Natural killer cell (primary cell): Measurements from ENCODE around the gene N4BP2L2. TPM values are rescaled to one million over a fixed set of nuclear protein-coding genes. Genes with fewer than 3 reads are reported as not detected.

ENCODE experiments used
- ATAC-seq, 3 donors: fragments of 150-1000 bp in 2 of 3; fragments of 200-7000 bp in 1 of 3; cut with Tn5 transposase; 1 replicate in 1 of 3; 2 replicates in 2 of 3; pipeline ENCODE4 v1.10.0; 2021; ENCODE audit warnings: mild to moderate bottlenecking in 2 of 3, moderate library complexity in 2 of 3
- DNase-seq, 2 donors: peaks; one replicate each; pipeline versions ENCODE4 v3.0.0 to v3.0.0-alpha.2; 2013 to 2021; ENCODE audit warnings: mixed read lengths in 1 of 2
- H3K27ac ChIP-seq: one replicate; pipeline ENCODE4 v1.5.1; 2013; ENCODE audit warnings: mild to moderate bottlenecking, low read length
- H3K27me3 ChIP-seq: one replicate; pipeline ENCODE4 v1.6.1; 2013; ENCODE audit warnings: low read length; ENCODE audit not compliant: control insufficient read depth, insufficient read depth
- H3K36me3 ChIP-seq: one replicate; pipeline ENCODE4 v1.6.1; 2013; ENCODE audit warnings: low read length; ENCODE audit not compliant: control insufficient read depth, insufficient read depth
- H3K4me1 ChIP-seq: one replicate; pipeline ENCODE4 v1.6.1; 2013; ENCODE audit warnings: low read length; ENCODE audit not compliant: control insufficient read depth, insufficient read depth
- H3K4me3 ChIP-seq: one replicate; pipeline ENCODE4 v1.5.1; 2013; ENCODE audit warnings: low read length
- H3K9me3 ChIP-seq: one replicate; pipeline ENCODE4 v1.6.1; 2013; ENCODE audit warnings: low read length; ENCODE audit not compliant: control insufficient read depth, insufficient read depth
- H3K27ac Mint-ChIP-seq, 2 donors: one replicate each; pipeline ENCODE4 v1.8.0; 2022; ENCODE audit warnings: mild to moderate bottlenecking in 2 of 2, mixed read lengths in 2 of 2, moderate library complexity in 1 of 2
- H3K27me3 Mint-ChIP-seq, 2 donors: one replicate each; pipeline ENCODE4 v1.8.0; 2022; ENCODE audit warnings: low read depth in 2 of 2, mixed read lengths in 2 of 2
- H3K36me3 Mint-ChIP-seq: one replicate; pipeline ENCODE4 v1.8.0; 2022; ENCODE audit warnings: mixed read lengths
- H3K4me1 Mint-ChIP-seq, 2 donors: one replicate each; pipeline ENCODE4 v1.8.0; 2022; ENCODE audit warnings: mixed read lengths in 2 of 2
- H3K4me3 Mint-ChIP-seq: one replicate; pipeline ENCODE4 v1.8.0; 2022; ENCODE audit warnings: mild to moderate bottlenecking, moderate library complexity, mixed read lengths
- H3K9me3 Mint-ChIP-seq, 2 donors: one replicate each; pipeline ENCODE4 v1.8.0; 2022; ENCODE audit warnings: mixed read lengths in 2 of 2
- WGBS: methylation state at CpG from one replicate; pipeline ENCODE4 v1.1.7; 2013; ENCODE audit warnings: missing lambda C conversion rate; ENCODE audit not compliant: insufficient coverage; 5-methylcytosine and 5-hydroxymethylcytosine counted together
- intact Hi-C: fragments of 100-400 bp; cut with micrococcal nuclease; formaldehyde crosslinking; loops from one replicate; pipeline ENCODE4 v1.14.2; 2022
- total RNA-seq, 4 donors: library from RNA; stranded (reverse); fragments of 120-200 nt in 1 of 4; gene quantifications; one replicate each; pipeline versions ENCODE4 v1.2.3 to v1.2.4, GENCODE V29; 2013 to 2022
- TF ChIP-seq, protein P1 (sequence below): fragments of 200-600 bp; IDR thresholded peaks from one replicate; pipeline ENCODE4 v1.8.0; 2022; ENCODE audit warnings: antibody characterized with exemption

Gene N4BP2L2
- total RNA-seq, 3 donors from 2014 or later (not counting 1 experiment from before 2014, with no cell fraction given): 195 to 247 (median 221) TPM

DNA sequence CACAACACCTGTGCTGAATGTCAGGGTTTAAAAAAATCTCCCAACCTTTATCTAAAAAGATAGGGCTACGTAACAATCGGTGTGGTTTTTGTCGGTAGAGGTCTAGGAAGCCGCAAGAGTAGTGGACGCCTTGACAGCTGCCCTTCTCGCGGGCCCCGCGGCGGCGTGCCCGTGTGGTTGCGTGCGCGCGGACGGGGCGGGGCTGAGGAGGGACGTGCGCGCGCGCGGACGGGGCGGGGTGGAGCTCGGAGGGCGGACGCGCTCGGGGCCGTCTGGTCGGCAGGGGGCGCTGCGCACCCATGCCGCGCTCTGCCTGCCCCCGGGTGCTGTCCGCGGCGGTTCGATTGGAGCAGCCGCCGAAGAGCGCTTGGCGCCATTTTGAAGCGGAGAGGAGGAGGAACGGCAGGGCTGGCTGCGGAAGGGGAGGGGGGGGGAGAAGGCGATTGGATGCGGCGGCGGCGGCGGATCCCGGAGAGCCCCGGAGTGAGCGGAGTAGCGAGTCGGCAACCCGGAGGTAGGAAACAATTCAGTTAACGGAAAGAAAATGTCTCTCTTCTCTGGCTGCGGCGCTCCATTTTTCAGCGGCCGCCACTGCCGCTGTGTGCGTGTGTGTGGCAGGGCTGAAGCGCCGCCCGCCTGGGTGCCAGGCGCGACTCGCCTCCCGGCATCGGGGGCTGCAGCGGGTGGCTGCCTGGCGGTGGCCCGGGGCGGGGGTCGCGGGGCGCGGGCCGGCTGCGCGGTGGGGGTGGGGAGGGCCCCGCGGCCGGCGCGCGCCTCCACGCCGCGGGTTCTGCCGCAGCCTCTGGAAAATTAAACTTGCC is 47.7 kb upstream of the N4BP2L2 start, which contains the start of gene PDS5B:
Gene PDS5B, plus strand, starts transcription at position 373 of the 821 bp plus-strand sequence. CDS start 62,321 bp downstream, outside the sequence.
- intact Hi-C loops: loop anchor here (1.0 to 5.0 kb wide), 6 partner anchors 48 to 956 kb away; partner anchors contain the start of gene N4BP2L2

DNA sequence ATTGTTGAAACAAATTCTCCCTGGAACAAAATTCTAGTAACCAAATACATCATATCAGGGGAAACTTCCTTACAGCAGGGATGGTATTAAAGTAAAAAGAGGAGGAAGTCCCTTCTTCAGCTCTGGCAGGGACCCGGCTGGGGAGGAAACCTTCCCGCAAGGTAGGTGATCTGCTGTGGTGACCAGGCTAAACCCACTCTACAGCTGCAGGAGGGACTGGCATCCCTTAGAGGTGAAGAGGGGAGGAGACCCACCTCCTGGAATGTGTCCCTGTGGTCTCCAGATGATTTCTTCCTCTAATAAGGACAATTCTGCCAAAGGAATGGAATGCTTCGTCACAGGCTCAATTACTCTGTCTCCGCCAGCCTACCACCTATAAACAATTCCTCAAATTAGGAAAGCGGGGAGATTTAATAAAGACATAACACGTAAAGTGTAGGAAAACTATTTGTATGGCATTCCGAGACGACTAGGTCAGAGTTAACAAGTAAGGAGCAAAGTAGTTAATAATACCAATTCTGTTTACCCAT is 47.0 kb upstream of the N4BP2L2 start:
- TF ChIP-seq, protein P1, sequence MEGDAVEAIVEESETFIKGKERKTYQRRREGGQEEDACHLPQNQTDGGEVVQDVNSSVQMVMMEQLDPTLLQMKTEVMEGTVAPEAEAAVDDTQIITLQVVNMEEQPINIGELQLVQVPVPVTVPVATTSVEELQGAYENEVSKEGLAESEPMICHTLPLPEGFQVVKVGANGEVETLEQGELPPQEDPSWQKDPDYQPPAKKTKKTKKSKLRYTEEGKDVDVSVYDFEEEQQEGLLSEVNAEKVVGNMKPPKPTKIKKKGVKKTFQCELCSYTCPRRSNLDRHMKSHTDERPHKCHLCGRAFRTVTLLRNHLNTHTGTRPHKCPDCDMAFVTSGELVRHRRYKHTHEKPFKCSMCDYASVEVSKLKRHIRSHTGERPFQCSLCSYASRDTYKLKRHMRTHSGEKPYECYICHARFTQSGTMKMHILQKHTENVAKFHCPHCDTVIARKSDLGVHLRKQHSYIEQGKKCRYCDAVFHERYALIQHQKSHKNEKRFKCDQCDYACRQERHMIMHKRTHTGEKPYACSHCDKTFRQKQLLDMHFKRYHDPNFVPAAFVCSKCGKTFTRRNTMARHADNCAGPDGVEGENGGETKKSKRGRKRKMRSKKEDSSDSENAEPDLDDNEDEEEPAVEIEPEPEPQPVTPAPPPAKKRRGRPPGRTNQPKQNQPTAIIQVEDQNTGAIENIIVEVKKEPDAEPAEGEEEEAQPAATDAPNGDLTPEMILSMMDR: no peak
- ATAC-seq: no peak

More for the DNA sequence above, 47.7 kb upstream of the N4BP2L2 start, which contains the start of gene PDS5B:
- Mint-ChIP-seq H3K27me3 (peaks cover 0 to 3% of the 10 kb centered on the region in 2 donors), H3K36me3 (no peaks in the 10 kb centered on the region), H3K4me1 (peaks cover 40 to 41% of the 10 kb centered on the region in 2 donors), H3K9me3 (no peaks in the 10 kb centered on the region), H3K4me3 (peak within 1 kb of the TSS; percentile 97), H3K27ac (peak within 1 kb of the TSS; percentile 94 to 95)
- Histone ChIP-seq H3K4me1 (peaks cover 9% of the 10 kb centered on the region), H3K27ac (peak within 1 kb of the TSS; percentile 88), H3K4me3 (peak within 1 kb of the TSS; percentile 88), H3K36me3 (no peaks in the 10 kb centered on the region), H3K27me3 (no peaks in the 10 kb centered on the region), H3K9me3 (no peaks in the 10 kb centered on the region)
- TF ChIP-seq, protein P1: peak; percentile 87
- WGBS: under 1% methylated on average over 97 of the region's 97 CpGs
- ATAC-seq (peak; percentile 88 to 98 (median 91)), DNase-seq (peak; percentile 97 to 98)

DNA sequence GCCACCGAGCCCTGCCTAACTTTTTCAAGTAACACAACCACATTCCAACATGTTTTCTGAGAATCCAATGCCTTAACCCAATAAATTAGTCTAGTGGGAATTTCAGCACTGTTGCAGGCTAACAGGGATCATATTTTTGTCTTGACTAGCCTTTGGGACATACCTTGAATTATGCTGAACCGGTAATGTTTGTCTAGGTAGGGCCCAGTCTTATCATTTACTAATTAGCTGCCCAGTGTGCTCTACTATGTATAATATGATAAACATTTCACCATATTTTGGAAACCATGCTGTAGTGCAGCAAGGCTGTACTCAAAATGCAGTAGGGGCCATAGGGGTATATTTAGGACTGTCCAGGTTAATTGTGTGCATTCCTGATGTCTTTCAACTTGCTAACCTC is 44.4 kb upstream of the N4BP2L2 start:
- Mint-ChIP-seq H3K27ac (no peak overlapping the region), H3K36me3 (no peaks in the 10 kb centered on the region), H3K4me3 (no peak overlapping the region), H3K4me1 (peaks cover 14 to 16% of the 10 kb centered on the region in 2 donors), H3K9me3 (no peaks in the 10 kb centered on the region), H3K27me3 (peaks cover 0 to 6% of the 10 kb centered on the region in 2 donors)
- intact Hi-C loops: no loop called here
- ATAC-seq (no peak), DNase-seq (no peak)
- Histone ChIP-seq H3K27me3 (no peaks in the 10 kb centered on the region), H3K4me3 (no peak overlapping the region), H3K4me1 (peaks cover 9% of the 10 kb centered on the region), H3K9me3 (peaks cover 3% of the 10 kb centered on the region), H3K27ac (no peak overlapping the region), H3K36me3 (no peaks in the 10 kb centered on the region)
- 89% methylated on average over 1 of the region's 2 CpGs for WGBS
- TF ChIP-seq, protein P1: no peak

More for the DNA sequence above, 47.0 kb upstream of the N4BP2L2 start:
- intact Hi-C loops: loop anchor here (1.0 to 5.0 kb wide), 6 partner anchors 47 to 957 kb away; partner anchors contain the start of gene N4BP2L2
- H3K4me3 Mint-ChIP-seq: peak overlapping the region; percentile 90
- Histone ChIP-seq H3K27me3 (no peaks in the 10 kb centered on the region), H3K36me3 (no peaks in the 10 kb centered on the region), H3K4me3 (peak overlapping the region; percentile 53), H3K9me3 (no peaks in the 10 kb centered on the region), H3K27ac (peak overlapping the region; percentile 69), H3K4me1 (peaks cover 9% of the 10 kb centered on the region)
- H3K27me3 Mint-ChIP-seq: peaks cover 0 to 6% of the 10 kb centered on the region in 2 donors
- H3K27ac Mint-ChIP-seq: peak overlapping the region; percentile 83 to 85
- H3K36me3 Mint-ChIP-seq: no peaks in the 10 kb centered on the region
- 11% methylated on average over 2 of the region's 8 CpGs for WGBS
- H3K4me1 Mint-ChIP-seq: peaks cover 39% of the 10 kb centered on the region in 2 donors
- peak in 1 of 2 donors; percentile 32 for DNase-seq
- no peaks in the 10 kb centered on the region for H3K9me3 Mint-ChIP-seq
